OCI-LY7 (cell line): ENCODE measurements around the gene LPP. TPM values are rescaled to one million over a fixed set of nuclear protein-coding genes. Genes with fewer than 3 reads are reported as not detected.

Source experiments
- BruUV-seq: library from RNA; stranded (reverse); fragments of 400-500 nt; replicated peaks from 2 replicates; lab custom pipeline; 2021; lab: Mats Ljungman, UMichigan
- CTCF ChIA-PET: fragments of 300-600 bp; sonication (Branson Sonifier 250); formaldehyde crosslinking; loops from one replicate; lab custom pipeline; 2022; ENCODE audit warnings: antibody characterized with exemption; ENCODE audit not compliant: unreplicated experiment; lab: Charles Lee
- POLR2A ChIA-PET: fragments of 300-600 bp; sonication (Branson Sonifier 250); formaldehyde crosslinking; loops from one replicate; lab custom pipeline; 2022; ENCODE audit warnings: antibody characterized with exemption; lab: Charles Lee
- DNase-seq: peaks from one replicate; pipeline ENCODE4 v3.0.0-alpha.2; 2015; ENCODE audit warnings: low spot score
- H2AFZ ChIP-seq: fragments of 200-600 bp; sonication (generic), shearing (Covaris generic); 2 replicates; pipeline ENCODE4 v1.6.1; 2014; ENCODE audit warnings: mild to moderate bottlenecking, antibody characterized with exemption, low read length, moderate library complexity
- H3K27ac ChIP-seq: fragments of 200-600 bp; sonication (generic); 2 replicates; pipeline ENCODE4 v1.5.1; 2014; ENCODE audit warnings: mixed run types, low read depth, mild to moderate bottlenecking, moderate library complexity, low read length, inconsistent platforms; ENCODE audit not compliant: poor library complexity, severe bottlenecking
- H3K36me3 ChIP-seq: fragments of 200-600 bp; sonication (generic); 2 replicates; pipeline ENCODE4 v1.6.1; 2014; ENCODE audit warnings: mild to moderate bottlenecking, antibody characterized with exemption, low read length, moderate library complexity, mixed read lengths; ENCODE audit not compliant: insufficient read depth
- H3K4me1 ChIP-seq: fragments of 200-600 bp; sonication (generic); 2 replicates; pipeline ENCODE4 v1.5.1; 2014; ENCODE audit warnings: mild to moderate bottlenecking, low read length; ENCODE audit not compliant: insufficient read depth, poor library complexity, severe bottlenecking
- H3K4me2 ChIP-seq: fragments of 200-600 bp; sonication (generic); 2 replicates; pipeline ENCODE4 v1.6.1; 2014; ENCODE audit warnings: mild to moderate bottlenecking, low read length
- H3K4me3 ChIP-seq: fragments of 200-600 bp; sonication (generic); 2 replicates; pipeline ENCODE4 v1.5.1; 2014; ENCODE audit warnings: mild to moderate bottlenecking, low read depth, low read length; ENCODE audit not compliant: poor library complexity, severe bottlenecking
- H3K79me2 ChIP-seq: fragments of 200-600 bp; sonication (generic); 2 replicates; pipeline ENCODE4 v1.6.1; 2016; ENCODE audit warnings: low read depth, mild to moderate bottlenecking, low read length, moderate library complexity, mixed read lengths; ENCODE audit not compliant: insufficient read depth
- H3K9me2 ChIP-seq: fragments of 200-600 bp; sonication (generic); 2 replicates; pipeline ENCODE4 v1.6.1; 2016; ENCODE audit warnings: mild to moderate bottlenecking, low read length, mixed read lengths; ENCODE audit not compliant: insufficient read depth
- H3K9me3 ChIP-seq: fragments of 200-600 bp; sonication (generic); 2 replicates; pipeline ENCODE4 v1.6.1; 2014; ENCODE audit warnings: mild to moderate bottlenecking, mixed run types, low read length, mixed read lengths
- H4K20me1 ChIP-seq: fragments of 200-600 bp; sonication (generic); 2 replicates; pipeline ENCODE4 v1.6.1; 2014; ENCODE audit warnings: mild to moderate bottlenecking, antibody characterized with exemption, low read length, moderate library complexity, mixed read lengths; ENCODE audit not compliant: insufficient read depth
- CTCF ChIP-seq: fragments of 200-600 bp; sonication (generic); conservative IDR thresholded peaks from 2 replicates; pipeline ENCODE4 v1.5.1; 2014; ENCODE audit warnings: mild to moderate bottlenecking, antibody characterized with exemption, low read length, moderate library complexity, mixed read lengths
- EZH2phosphoT487 ChIP-seq: fragments of 200-600 bp; sonication (generic); IDR thresholded peaks from 2 replicates; pipeline ENCODE4 v1.6.1; 2018; ENCODE audit warnings: low read depth, borderline replicate concordance, mild to moderate bottlenecking, mixed run types, antibody characterized with exemption, low read length, moderate library complexity, mixed read lengths
- intact Hi-C: fragments of 100-400 bp; cut with micrococcal nuclease; formaldehyde crosslinking; loops from one replicate; pipeline ENCODE4 v1.10.0; 2022; ENCODE audit not compliant: unreplicated experiment
- total RNA-seq, 2 experiments: library from RNA; depleted of rRNA in 1 of 2; stranded (reverse); fragments of >200 nt in 1 of 2; shearing (Covaris generic) in 1 of 2; gene quantifications; 2 replicates each; pipeline ENCODE4 v1.2.3, GENCODE V29; 2014 to 2022

Gene LPP
- total RNA-seq, 2 experiments from 2014 or later = 10.9 to 119 TPM

- Histone ChIP-seq H2AFZ (no peak overlapping the region), H3K36me3 (peaks cover 4% of the 10 kb centered on the region; the same call in 1 of the 2 replicates), H3K27ac (no peak overlapping the region), H3K4me2 (no peak overlapping the region), H3K79me2 (no peaks in the 10 kb centered on the region), H3K9me2 (no peaks in the 10 kb centered on the region), H3K4me1 (no peaks in the 10 kb centered on the region), H3K9me3 (peaks cover 4% of the 10 kb centered on the region; the same call in 1 of the 2 replicates), H4K20me1 (no peaks in the 10 kb centered on the region), H3K4me3 (no peak overlapping the region)
- TF ChIP-seq CTCF (no peak), EZH2phosphoT487 (no peak)
- ChIA-PET POLR2A (interaction anchor here (0.6 to 1.6 kb wide), 4 partner anchors 11 to 312 kb away, joined by 3 to 4 read pairs (median 3); no protein-coding TSS in a partner anchor), CTCF (no interaction called here)
- intact Hi-C loops = no loop called here
- no peak for DNase-seq
- BruUV-seq = no TSS peak
These were observed 591.1 kb downstream of the LPP start for GRCh38 chr3:188745031-188745430.

- Histone ChIP-seq H3K4me1 (peaks cover 4% of the 10 kb centered on the region), H3K4me3 (no peak overlapping the region), H2AFZ (no peak overlapping the region), H3K4me2 (no peak overlapping the region), H3K79me2 (no peaks in the 10 kb centered on the region), H3K27ac (no peak overlapping the region), H3K36me3 (peaks cover 15% of the 10 kb centered on the region; the same call in 1 of the 2 replicates), H3K9me2 (no peaks in the 10 kb centered on the region), H4K20me1 (no peaks in the 10 kb centered on the region), H3K9me3 (peaks cover 7% of the 10 kb centered on the region; the same call in 1 of the 2 replicates)
- POLR2A ChIA-PET = interaction anchor here (0.6 to 1.3 kb wide), 9 partner anchors 9 to 209 kb away, joined by 3 to 4 read pairs (median 3); no protein-coding TSS in a partner anchor
- intact Hi-C loops = no loop called here
- TF ChIP-seq CTCF (no peak), EZH2phosphoT487 (no peak)
- DNase-seq = no peak
- no TSS peak for BruUV-seq
- CTCF ChIA-PET = no interaction called here
These were observed 592.4 kb downstream of the LPP start for GRCh38 chr3:188746291-188746783.

GRCh38 chr3:188747489-188747888, 593.5 kb downstream of the LPP start:
- Histone ChIP-seq H3K4me1 (peaks cover 16% of the 10 kb centered on the region), H3K9me2 (no peaks in the 10 kb centered on the region), H3K4me3 (no peak overlapping the region), H4K20me1 (no peaks in the 10 kb centered on the region), H3K27ac (no peak overlapping the region), H2AFZ (no peak overlapping the region), H3K4me2 (no peak overlapping the region), H3K9me3 (peaks cover 7% of the 10 kb centered on the region; the same call in 1 of the 2 replicates), H3K79me2 (no peaks in the 10 kb centered on the region), H3K36me3 (peaks cover 15% of the 10 kb centered on the region; the same call in 1 of the 2 replicates)
- no peak for DNase-seq
- TF ChIP-seq EZH2phosphoT487 = no peak
- no peak for TF ChIP-seq CTCF
- CTCF ChIA-PET = interaction anchor here (0.8 kb wide), 1 partner anchor 31 kb away, joined by 3 read pairs; no protein-coding TSS in a partner anchor
- intact Hi-C loops = no loop called here
- POLR2A ChIA-PET = interaction anchor here (0.5 to 1.3 kb wide), 3 partner anchors 10 to 19 kb away, joined by 3 to 4 read pairs (median 4); no protein-coding TSS in a partner anchor
- no TSS peak for BruUV-seq
